Prostate gland (tissue), 2 donors: ENCODE measurements around the gene MBNL1.

Experiments
- CTCF ChIP-seq, 4 experiments: fragments of 200-600 bp in 2 of 4; fragments of 450-650 bp in 2 of 4; sonication (generic) in 2 of 4; IDR thresholded peaks; 1 replicate in 3 of 4; 2 replicates in 1 of 4; pipeline ENCODE4 v1.5.1; 2016 to 2019; ENCODE audit warnings: antibody characterized with exemption in 4 of 4, mild to moderate bottlenecking in 2 of 4, moderate library complexity in 2 of 4
- POLR2A ChIP-seq: fragments of 450-650 bp; IDR thresholded peaks from one replicate; pipeline ENCODE4 v1.6.1; 2016; ENCODE audit warnings: antibody characterized with exemption, mild to moderate bottlenecking

GRCh38 chr3:152454076-152454875 lies 185.5 kb downstream of the MBNL1 start:
- no peak for TF ChIP-seq CTCF (IDR thresholded peaks at IDR 0.05)
- no peak for TF ChIP-seq POLR2A
